Cardiac muscle cell (in vitro differentiated cells and primary cell): Measurements from ENCODE around the gene ADGRD2. TPM values are rescaled to one million over a fixed set of nuclear protein-coding genes. Genes with fewer than 3 reads are reported as not detected.

ENCODE experiments used
- DNase-seq, 2 donors: peaks; one replicate each; pipeline versions ENCODE4 v3.0.0 to v3.0.0-alpha.2; 2010 to 2017; ENCODE audit warnings: low read depth in 1 of 2, low spot score in 1 of 2
- H3K27ac ChIP-seq: fragments of 200-600 bp; sonication (generic); 2 replicates; pipeline ENCODE4 v1.5.1; 2016
- H3K27me3 ChIP-seq: fragments of 200-600 bp; sonication (generic); 2 replicates; pipeline ENCODE4 v1.6.0; 2016; ENCODE audit warnings: control low read depth
- H3K36me3 ChIP-seq: fragments of 200-600 bp; sonication (generic); 2 replicates; pipeline ENCODE4 v1.5.1; 2016; ENCODE audit warnings: control low read depth
- H3K4me1 ChIP-seq: fragments of 200-600 bp; sonication (generic); 2 replicates; pipeline ENCODE4 v1.8.1; 2017; ENCODE audit warnings: low read depth, mild to moderate bottlenecking, mixed run types
- H3K4me3 ChIP-seq: fragments of 200-600 bp; sonication (generic); 2 replicates; pipeline ENCODE4 v1.5.1; 2016; ENCODE audit warnings: mild to moderate bottlenecking
- H3K9me3 ChIP-seq: fragments of 200-600 bp; sonication (generic); 2 replicates; pipeline ENCODE4 v1.5.1; 2017; ENCODE audit warnings: low read depth, mild to moderate bottlenecking, control low read depth
- CTCF ChIP-seq: IDR thresholded peaks from 2 replicates; pipeline ENCODE4 v1.5.1; 2012; ENCODE audit warnings: low read depth, mild to moderate bottlenecking, low read length
- polyA plus RNA-seq: library from polyadenylated mRNA; unstranded; fragments of >200 nt; fragmentation: Nextera tagmentation; extraction: Ambion mirVana; gene quantifications from 2 replicates; pipeline ENCODE4 v1.2.1, GENCODE V29; 2016
- total RNA-seq: library from RNA; depleted of rRNA; stranded (reverse); fragments of >200 nt; gene quantifications from 2 replicates; pipeline ENCODE4 v1.2.3, GENCODE V29; 2016

The ADGRD2 gene
- total and polyA plus RNA-seq, 2 experiments from 2014 or later, result not detected

GRCh38 chr9:124506433-124506832 lies 56.2 kb downstream of the ADGRD2 start:
- Histone ChIP-seq H3K36me3 (no peaks in the 10 kb centered on the region), H3K4me1 (no peaks in the 10 kb centered on the region), H3K27me3 (peaks cover 52% of the 10 kb centered on the region), H3K4me3 (no peak overlapping the region), H3K27ac (no peak overlapping the region), H3K9me3 (no peaks in the 10 kb centered on the region)
- no peak for TF ChIP-seq CTCF
- DNase-seq, result no peak

- TF ChIP-seq CTCF, result no peak
- Histone ChIP-seq H3K4me1 (no peaks in the 10 kb centered on the region), H3K27ac (no peak within 1 kb of the TSS), H3K4me3 (no peak within 1 kb of the TSS), H3K27me3 (peaks cover 45% of the 10 kb centered on the region), H3K36me3 (no peaks in the 10 kb centered on the region), H3K9me3 (no peaks in the 10 kb centered on the region)
- DNase-seq, result no peak
Observed at GRCh38 chr9:124506931-124507879, 57.0 kb downstream of the ADGRD2 start, which contains the start of gene NR5A1. Gene NR5A1 (minus strand): TSS chr9:124507399. CDS start chr9:124503395, 4,004 bp downstream.

- Histone ChIP-seq H3K4me3 (no peak overlapping the region), H3K36me3 (no peaks in the 10 kb centered on the region), H3K27me3 (peaks cover 37% of the 10 kb centered on the region), H3K9me3 (no peaks in the 10 kb centered on the region), H3K4me1 (peaks cover 5% of the 10 kb centered on the region), H3K27ac (no peak overlapping the region)
- TF ChIP-seq CTCF, result no peak
- DNase-seq, result no peak
Observed at GRCh38 chr9:124507880-124508423, 57.7 kb downstream of the ADGRD2 start.

- Histone ChIP-seq H3K36me3 (no peaks in the 10 kb centered on the region), H3K4me1 (peaks cover 14% of the 10 kb centered on the region), H3K9me3 (no peaks in the 10 kb centered on the region), H3K27me3 (peaks cover 8% of the 10 kb centered on the region), H3K4me3 (no peak overlapping the region), H3K27ac (no peak overlapping the region)
- no peak for DNase-seq
- no peak for TF ChIP-seq CTCF
Observed at GRCh38 chr9:124510650-124511425, 60.6 kb downstream of the ADGRD2 start.

GRCh38 chr9:124511426-124511840 lies 61.2 kb downstream of the ADGRD2 start:
- H3K27me3 ChIP-seq, result peaks cover 2% of the 10 kb centered on the region
- H3K4me3 ChIP-seq, result no peak overlapping the region
- no peaks in the 10 kb centered on the region for H3K9me3 ChIP-seq
- H3K4me1 ChIP-seq, result peaks cover 14% of the 10 kb centered on the region
- H3K36me3 ChIP-seq, result no peaks in the 10 kb centered on the region
- TF ChIP-seq CTCF, result no peak
- DNase-seq, result no peak
- no peak overlapping the region for H3K27ac ChIP-seq
